Thyroid gland (tissue), 4 donors: ENCODE measurements around the gene THTPA.

Experiments used
- POLR2A ChIP-seq, 2 donors: fragments of 450-650 bp; IDR thresholded peaks; one replicate each; pipeline ENCODE4 v1.6.1; 2017; ENCODE audit warnings: antibody characterized with exemption in 2 of 2, mild to moderate bottlenecking in 2 of 2, moderate library complexity in 1 of 2
- TF ChIP-seq, protein P1 (sequence below), 6 experiments: fragments of 200-600 bp in 3 of 6; fragments of 450-650 bp in 3 of 6; sonication (generic) in 3 of 6; IDR thresholded peaks; one replicate each; pipeline ENCODE4 v1.5.1; 2016 to 2019; ENCODE audit warnings: antibody characterized with exemption in 6 of 6, mild to moderate bottlenecking in 2 of 6, inconsistent platforms in 1 of 6, moderate library complexity in 1 of 6

DNA sequence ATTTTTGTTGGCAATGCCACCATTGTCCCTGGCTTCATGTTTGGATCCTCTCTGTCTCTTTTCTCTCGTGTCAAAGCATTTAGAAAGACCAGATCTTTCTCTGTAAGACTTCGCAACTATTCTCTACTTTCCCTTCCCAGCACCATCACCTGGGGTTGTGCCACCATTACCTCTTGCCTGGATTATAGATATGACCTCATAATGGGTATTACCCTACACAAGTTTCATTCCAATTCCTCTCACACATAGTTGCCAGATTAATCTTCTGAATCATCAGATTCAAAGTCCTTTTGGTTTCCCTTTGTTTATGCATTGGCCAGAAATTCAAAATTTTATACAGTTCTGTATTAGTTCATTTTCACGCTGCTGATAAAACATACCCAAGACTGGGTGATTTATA lies 52.9 kb downstream of the THTPA start:
- TF ChIP-seq, protein P1, sequence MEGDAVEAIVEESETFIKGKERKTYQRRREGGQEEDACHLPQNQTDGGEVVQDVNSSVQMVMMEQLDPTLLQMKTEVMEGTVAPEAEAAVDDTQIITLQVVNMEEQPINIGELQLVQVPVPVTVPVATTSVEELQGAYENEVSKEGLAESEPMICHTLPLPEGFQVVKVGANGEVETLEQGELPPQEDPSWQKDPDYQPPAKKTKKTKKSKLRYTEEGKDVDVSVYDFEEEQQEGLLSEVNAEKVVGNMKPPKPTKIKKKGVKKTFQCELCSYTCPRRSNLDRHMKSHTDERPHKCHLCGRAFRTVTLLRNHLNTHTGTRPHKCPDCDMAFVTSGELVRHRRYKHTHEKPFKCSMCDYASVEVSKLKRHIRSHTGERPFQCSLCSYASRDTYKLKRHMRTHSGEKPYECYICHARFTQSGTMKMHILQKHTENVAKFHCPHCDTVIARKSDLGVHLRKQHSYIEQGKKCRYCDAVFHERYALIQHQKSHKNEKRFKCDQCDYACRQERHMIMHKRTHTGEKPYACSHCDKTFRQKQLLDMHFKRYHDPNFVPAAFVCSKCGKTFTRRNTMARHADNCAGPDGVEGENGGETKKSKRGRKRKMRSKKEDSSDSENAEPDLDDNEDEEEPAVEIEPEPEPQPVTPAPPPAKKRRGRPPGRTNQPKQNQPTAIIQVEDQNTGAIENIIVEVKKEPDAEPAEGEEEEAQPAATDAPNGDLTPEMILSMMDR (IDR thresholded peaks at IDR 0.05), result no peak
- TF ChIP-seq POLR2A (IDR thresholded peaks at IDR 0.05), result no peak
